Large intestine (tissue), 3 donors: ENCODE results near the gene RAB44. TPM values are rescaled to one million over a fixed set of nuclear protein-coding genes. Genes with fewer than 3 reads are reported as not detected.
A peak's percentile ranks its signal among the peaks of the same experiment; 100 is the strongest.

Experiments used
- DNase-seq, 2 donors: peaks; one replicate each; pipeline versions ENCODE4 v3.0.0 to v3.0.0-alpha.2; 2013
- H3K27ac ChIP-seq: one replicate; pipeline ENCODE4 v1.5.1; 2013; ENCODE audit warnings: low read length
- H3K27me3 ChIP-seq: 2 replicates; pipeline ENCODE4 v1.6.1; 2013; ENCODE audit warnings: low read length; ENCODE audit not compliant: control insufficient read depth, insufficient read depth
- H3K36me3 ChIP-seq: 2 replicates; pipeline ENCODE4 v1.6.1; 2013; ENCODE audit warnings: low read length; ENCODE audit not compliant: control insufficient read depth, insufficient read depth
- H3K4me1 ChIP-seq: one replicate; pipeline ENCODE4 v1.6.1; 2013; ENCODE audit warnings: low read length; ENCODE audit not compliant: control insufficient read depth, insufficient read depth
- H3K4me3 ChIP-seq: one replicate; pipeline ENCODE4 v1.5.1; 2013; ENCODE audit warnings: low read length
- H3K9me3 ChIP-seq: one replicate; pipeline ENCODE4 v1.6.1; 2013; ENCODE audit warnings: mild to moderate bottlenecking, low read depth, low read length, moderate library complexity; ENCODE audit not compliant: control insufficient read depth
- WGBS: methylation state at CpG from one replicate; pipeline ENCODE4 v1.1.5; 2013; ENCODE audit warnings: low lambda C conversion rate; ENCODE audit not compliant: insufficient coverage; 5-methylcytosine and 5-hydroxymethylcytosine counted together
- polyA plus RNA-seq: library from polyadenylated mRNA; unstranded; fragments of 120-200 nt; gene quantifications from one replicate; pipeline ENCODE4 v1.2.1, GENCODE V29; 2013

Gene RAB44
- polyA plus RNA-seq, 1 donor = 0.04 TPM

GRCh38 chr6:36742146-36742545, 44.5 kb downstream of the RAB44 start:
- no peaks in the 10 kb centered on the region for H3K36me3 ChIP-seq
- DNase-seq = no peak
- H3K9me3 ChIP-seq = peaks cover 2% of the 10 kb centered on the region
- no CpG with 5 or more reads among the region's 19 CpGs for WGBS
- no peaks in the 10 kb centered on the region for H3K27me3 ChIP-seq
- no peak overlapping the region for H3K4me3 ChIP-seq
- peaks cover 27% of the 10 kb centered on the region for H3K4me1 ChIP-seq
- no peak overlapping the region for H3K27ac ChIP-seq

- Histone ChIP-seq H3K27ac (peak overlapping the region; percentile 18), H3K27me3 (no peaks in the 10 kb centered on the region), H3K9me3 (no peaks in the 10 kb centered on the region), H3K36me3 (no peaks in the 10 kb centered on the region), H3K4me1 (peaks cover 27% of the 10 kb centered on the region), H3K4me3 (no peak overlapping the region)
- DNase-seq = peak; percentile 70 to 83
- no CpG with 5 or more reads among the region's 5 CpGs for WGBS
Measured at GRCh38 chr6:36743032-36743431, 45.4 kb downstream of the RAB44 start.

GRCh38 chr6:36743538-36744303, 46.1 kb downstream of the RAB44 start:
- Histone ChIP-seq H3K27ac (peak overlapping the region; percentile 20), H3K9me3 (peaks cover 3% of the 10 kb centered on the region), H3K27me3 (no peaks in the 10 kb centered on the region), H3K4me1 (peaks cover 27% of the 10 kb centered on the region), H3K36me3 (no peaks in the 10 kb centered on the region), H3K4me3 (no peak overlapping the region)
- WGBS = 20% methylated on average over 5 of the region's 24 CpGs
- DNase-seq = peak; percentile 74 to 88

- H3K9me3 ChIP-seq = peaks cover 7% of the 10 kb centered on the region
- DNase-seq = peak in 1 of 2 donors; percentile 69
Measured at GRCh38 chr6:36744304-36744673, 46.7 kb downstream of the RAB44 start.

GRCh38 chr6:36745283-36745682, 47.7 kb downstream of the RAB44 start:
- peaks cover 7% of the 10 kb centered on the region for H3K9me3 ChIP-seq
- WGBS = no CpG with 5 or more reads among the region's 12 CpGs
- peaks cover 27% of the 10 kb centered on the region for H3K4me1 ChIP-seq
- no peak overlapping the region for H3K27ac ChIP-seq
- no peak for DNase-seq
- H3K36me3 ChIP-seq = no peaks in the 10 kb centered on the region
- H3K4me3 ChIP-seq = no peak overlapping the region
- no peaks in the 10 kb centered on the region for H3K27me3 ChIP-seq

More at GRCh38 chr6:36744304-36744673, 46.7 kb downstream of the RAB44 start:
- WGBS = no CpG with 5 or more reads among the region's 2 CpGs
- Histone ChIP-seq H3K36me3 (no peaks in the 10 kb centered on the region), H3K4me3 (no peak overlapping the region), H3K27ac (peak overlapping the region; percentile 20), H3K27me3 (no peaks in the 10 kb centered on the region), H3K4me1 (peaks cover 27% of the 10 kb centered on the region)

GRCh38 chr6:36745836-36746235, 48.2 kb downstream of the RAB44 start:
- no peak overlapping the region for H3K4me3 ChIP-seq
- no CpG with 5 or more reads among the region's 8 CpGs for whole genome bisulfite sequencing
- H3K4me1 ChIP-seq = peaks cover 27% of the 10 kb centered on the region
- no peak for DNase-seq
- H3K36me3 ChIP-seq = no peaks in the 10 kb centered on the region
- no peak overlapping the region for H3K27ac ChIP-seq
- H3K9me3 ChIP-seq = peaks cover 7% of the 10 kb centered on the region
- no peaks in the 10 kb centered on the region for H3K27me3 ChIP-seq

- H3K27ac ChIP-seq = no peak overlapping the region
- H3K4me1 ChIP-seq = peaks cover 27% of the 10 kb centered on the region
- H3K9me3 ChIP-seq = peaks cover 7% of the 10 kb centered on the region
- no peak overlapping the region for H3K4me3 ChIP-seq
- H3K27me3 ChIP-seq = no peaks in the 10 kb centered on the region
- no peak for DNase-seq
- no peaks in the 10 kb centered on the region for H3K36me3 ChIP-seq
- WGBS = no CpG with 5 or more reads among the region's 14 CpGs
Measured at GRCh38 chr6:36746251-36746650, 48.6 kb downstream of the RAB44 start.

GRCh38 chr6:36749829-36750489, 52.3 kb downstream of the RAB44 start:
- H3K4me3 ChIP-seq = no peak overlapping the region
- peaks cover 7% of the 10 kb centered on the region for H3K9me3 ChIP-seq
- H3K27me3 ChIP-seq = no peaks in the 10 kb centered on the region
- no CpG with 5 or more reads among the region's 5 CpGs for WGBS
- no peaks in the 10 kb centered on the region for H3K36me3 ChIP-seq
- peaks cover 20% of the 10 kb centered on the region for H3K4me1 ChIP-seq
- no peak overlapping the region for H3K27ac ChIP-seq
- no peak for DNase-seq

- WGBS = no CpG with 5 or more reads among the region's 3 CpGs
- Histone ChIP-seq H3K36me3 (no peaks in the 10 kb centered on the region), H3K9me3 (peaks cover 7% of the 10 kb centered on the region), H3K4me3 (no peak overlapping the region), H3K27me3 (no peaks in the 10 kb centered on the region), H3K27ac (no peak overlapping the region), H3K4me1 (peaks cover 19% of the 10 kb centered on the region)
- DNase-seq = no peak
Measured at GRCh38 chr6:36751091-36751490, 53.5 kb downstream of the RAB44 start.

GRCh38 chr6:36751833-36752186, 54.2 kb downstream of the RAB44 start:
- H3K27ac ChIP-seq = no peak overlapping the region
- no peak for DNase-seq
- WGBS = no CpG with 5 or more reads among the region's 1 CpG
- H3K9me3 ChIP-seq = peaks cover 7% of the 10 kb centered on the region
- no peak overlapping the region for H3K4me3 ChIP-seq
- no peaks in the 10 kb centered on the region for H3K27me3 ChIP-seq
- H3K4me1 ChIP-seq = peaks cover 19% of the 10 kb centered on the region
- no peaks in the 10 kb centered on the region for H3K36me3 ChIP-seq
